ENCODE results near the gene FBXL7.

GRCh38 chr5:15740383-15740782, 240.4 kb downstream of the FBXL7 start:
- TF ChIP-seq CTCF (conservative IDR thresholded peaks at IDR 0.05; ENCODE audit: low read length) (no peak), EZH2phosphoT487 (IDR thresholded peaks at IDR 0.05; ENCODE audit: borderline replicate concordance, low read depth, low read length) (no peak)
